Hematopoietic multipotent progenitor cell treated with erythropoietin and hydrocortisone succinate and interleukin-3 and kit ligand, for 8 days (in vitro differentiated cells): ENCODE measurements around the gene ATP11A.

Experiments used
- DNase-seq: peaks from one replicate; pipeline ENCODE4 v3.0.0-alpha.2; 2015

Gene ATP11A

GRCh38 chr13:112803422-112803821 is 113.6 kb downstream of the ATP11A start:
- DNase-seq, result no peak

DNA sequence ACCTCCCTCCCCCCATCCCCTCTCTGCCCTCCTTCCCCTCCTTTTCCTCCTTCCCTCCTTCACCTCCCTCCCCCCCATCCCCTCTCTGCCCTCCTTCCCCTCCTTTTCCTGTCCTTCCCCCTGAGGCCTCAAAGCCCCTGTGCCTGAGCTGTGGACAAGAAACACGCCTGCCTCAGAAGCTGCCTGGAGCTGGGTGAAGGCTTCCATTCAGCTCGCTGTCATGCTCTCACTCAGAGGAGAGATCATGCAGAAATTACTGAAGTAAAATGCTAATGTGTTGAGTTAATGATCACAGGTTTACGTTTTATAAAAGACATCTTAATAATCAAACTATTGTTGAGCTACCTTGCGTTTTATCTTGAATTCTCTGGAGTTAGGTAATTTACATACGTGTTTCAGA is 114.5 kb downstream of the ATP11A start:
- no peak for DNase-seq

DNA sequence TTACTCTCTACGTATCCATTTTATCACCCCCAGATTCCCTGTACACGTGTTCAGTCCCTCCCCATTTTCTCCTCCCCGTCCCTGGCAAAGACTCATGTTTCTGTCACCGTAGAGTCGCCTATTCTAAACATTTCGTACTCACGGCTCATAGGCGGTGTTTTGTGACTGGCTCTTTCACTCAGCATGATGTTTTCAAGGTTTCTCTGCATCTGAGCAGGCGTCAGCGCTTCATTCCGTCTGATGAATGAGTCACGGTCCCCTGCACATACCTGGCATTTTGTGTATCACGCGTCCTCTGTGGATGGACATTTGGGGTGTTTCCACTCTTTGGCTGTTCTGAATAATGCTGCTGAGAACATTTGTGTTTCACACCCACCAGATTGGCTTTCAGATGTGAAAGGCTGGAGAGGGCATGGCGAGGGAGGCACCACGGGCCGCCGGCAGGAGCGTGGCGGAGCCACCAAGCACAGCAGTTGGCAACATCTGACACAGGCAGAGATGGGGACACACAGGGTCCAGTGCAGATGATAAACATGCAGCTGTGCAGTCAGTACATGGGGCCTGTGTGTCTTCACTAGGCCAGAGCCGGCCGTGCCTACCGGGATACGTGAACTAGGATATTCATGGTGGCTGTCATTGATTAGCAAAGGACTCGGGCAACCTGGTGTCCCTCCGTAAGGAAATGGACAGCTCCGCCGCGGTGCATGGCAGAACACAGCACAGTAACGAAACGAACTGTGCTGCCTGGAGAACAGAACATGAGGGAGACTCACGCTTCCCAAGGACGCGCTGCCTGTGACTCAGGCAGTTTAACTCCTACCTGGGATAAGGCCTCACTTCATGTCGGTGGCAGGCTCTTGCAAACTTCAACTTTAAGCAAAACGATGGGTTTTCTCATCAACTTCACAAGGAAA is 117.2 kb downstream of the ATP11A start:
- DNase-seq, result no peak

DNA sequence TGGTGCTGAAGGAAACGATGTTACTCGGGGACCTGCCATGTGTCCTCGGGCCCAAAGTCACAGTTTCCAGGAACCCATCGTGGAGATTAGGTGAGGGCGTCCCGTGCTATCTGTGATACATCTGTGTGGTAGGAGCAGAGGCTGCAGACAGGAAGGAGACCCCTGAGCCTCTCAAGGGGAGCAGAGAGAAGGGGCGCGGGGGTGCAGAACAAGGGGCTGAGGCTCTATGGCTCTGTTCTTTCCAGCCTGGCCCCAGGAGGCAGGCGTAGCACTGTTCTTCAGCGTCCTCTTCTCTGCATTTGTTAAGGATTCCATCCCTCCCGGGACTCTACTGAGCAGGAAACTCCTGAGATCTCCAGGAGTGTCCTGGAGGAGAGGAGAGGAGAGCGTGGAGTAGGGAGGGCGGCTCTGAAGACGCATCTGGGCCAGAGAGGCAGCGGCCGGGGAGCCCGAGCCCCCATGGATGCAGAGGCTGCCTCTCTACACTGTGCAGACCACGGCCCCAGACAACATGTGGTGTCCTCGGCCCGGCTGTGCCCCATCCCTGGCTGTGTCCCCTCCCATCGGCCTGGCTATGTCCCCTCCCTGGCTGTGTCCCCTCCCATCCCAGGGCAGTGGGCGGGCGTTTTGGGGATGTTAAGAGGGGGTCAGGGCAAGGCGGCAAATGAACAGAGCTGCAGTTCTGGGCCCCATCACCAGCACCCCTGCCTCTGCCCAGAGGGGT is 118.0 kb downstream of the ATP11A start:
- DNase-seq, result no peak

DNA sequence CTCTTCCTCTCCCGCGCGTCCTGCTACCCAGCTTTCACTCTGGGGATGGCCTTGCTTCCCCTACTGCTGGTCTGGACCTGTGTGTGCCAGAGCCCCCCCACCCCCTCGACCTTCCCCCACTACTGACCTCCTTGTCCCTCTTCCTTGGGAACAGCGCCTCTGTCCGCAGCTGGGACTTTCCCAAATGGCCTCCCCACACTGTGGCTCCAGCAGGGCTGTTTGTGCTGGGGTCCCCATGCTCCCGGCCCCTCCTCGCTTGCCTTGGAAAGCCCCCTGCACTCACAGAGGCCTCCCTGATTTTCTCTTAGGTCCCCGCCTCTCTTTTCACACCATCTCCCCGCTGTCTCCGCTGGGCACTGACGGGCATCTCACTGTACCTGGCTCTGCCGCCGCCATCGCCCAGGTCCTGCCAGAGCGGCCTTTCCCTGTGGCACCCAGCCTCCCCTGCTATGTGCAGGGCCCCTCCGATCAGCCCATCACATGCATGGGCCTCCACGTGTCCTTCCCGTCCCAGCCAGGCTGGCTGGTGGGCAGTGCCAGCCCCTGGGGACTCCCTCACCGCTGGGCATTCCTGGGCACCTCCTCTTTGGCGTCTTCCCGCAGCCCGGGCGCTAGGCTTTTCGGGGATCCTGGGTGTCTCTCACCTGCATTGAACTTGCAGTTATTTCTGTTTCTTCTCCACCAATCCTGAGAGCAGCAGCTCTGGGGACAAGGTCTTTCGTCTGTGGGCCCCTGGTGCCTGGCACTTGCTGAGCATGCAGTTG is 118.7 kb downstream of the ATP11A start:
- no peak for DNase-seq

GRCh38 chr13:112809332-112810315 is 119.8 kb downstream of the ATP11A start:
- DNase-seq, result no peak

GRCh38 chr13:112810608-112811007 is 120.8 kb downstream of the ATP11A start:
- no peak for DNase-seq

- no peak for DNase-seq
Observed at GRCh38 chr13:112812306-112813055, 122.6 kb downstream of the ATP11A start.

- no peak for DNase-seq
Observed at GRCh38 chr13:112813552-112813951, 123.7 kb downstream of the ATP11A start.

DNA sequence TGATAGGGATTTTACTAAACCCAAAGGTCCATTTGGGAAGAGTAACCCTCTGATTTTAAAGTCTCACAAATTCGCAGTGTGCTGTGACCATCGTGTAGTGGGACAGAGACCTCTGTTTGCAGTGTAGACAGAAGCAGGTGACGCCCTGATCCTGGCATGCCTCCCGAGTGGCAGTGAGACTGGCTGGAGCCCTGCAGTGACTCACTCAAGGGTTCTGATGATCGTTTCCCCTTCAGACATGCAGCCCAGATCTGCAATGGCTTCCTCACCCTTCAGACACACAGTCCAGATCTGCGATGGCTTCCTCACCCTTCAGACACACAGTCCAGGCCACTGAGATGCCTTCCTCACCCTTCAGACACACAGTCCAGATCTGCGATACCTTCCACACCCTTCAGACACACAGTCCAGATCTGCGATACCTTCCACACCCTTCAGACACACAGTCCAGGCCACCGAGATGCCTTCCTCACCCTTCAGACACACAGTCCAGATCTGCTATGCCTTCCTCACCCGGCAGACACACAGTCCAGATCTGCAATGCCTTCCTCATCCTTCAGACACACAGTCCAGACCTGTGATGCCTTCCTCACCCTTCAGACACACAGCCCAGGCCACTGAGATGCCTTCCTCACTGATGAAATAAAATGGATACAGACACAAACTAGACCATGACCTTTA is 125.2 kb downstream of the ATP11A start:
- DNase-seq, result no peak

GRCh38 chr13:112815871-112816270 is 126.0 kb downstream of the ATP11A start:
- no peak for DNase-seq

GRCh38 chr13:112818040-112818697 is 128.3 kb downstream of the ATP11A start:
- DNase-seq, result no peak

DNA sequence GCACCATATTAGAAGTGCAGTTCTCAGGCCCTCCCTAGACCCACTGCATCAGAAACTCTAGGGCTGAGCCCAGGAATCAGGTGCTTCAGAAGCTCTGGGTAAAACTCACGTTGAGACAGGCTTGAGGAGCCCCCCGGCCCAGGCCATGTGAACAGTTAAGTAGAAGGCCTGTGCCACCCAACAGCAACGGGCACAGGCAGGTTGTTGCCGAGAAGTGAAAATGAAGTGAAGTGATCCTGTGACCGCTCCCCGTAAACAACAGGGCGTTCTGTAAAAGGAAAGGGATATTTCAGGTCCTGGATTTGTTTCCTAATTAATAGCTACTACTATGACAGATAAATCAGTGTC is 128.8 kb downstream of the ATP11A start:
- DNase-seq, result no peak

DNA sequence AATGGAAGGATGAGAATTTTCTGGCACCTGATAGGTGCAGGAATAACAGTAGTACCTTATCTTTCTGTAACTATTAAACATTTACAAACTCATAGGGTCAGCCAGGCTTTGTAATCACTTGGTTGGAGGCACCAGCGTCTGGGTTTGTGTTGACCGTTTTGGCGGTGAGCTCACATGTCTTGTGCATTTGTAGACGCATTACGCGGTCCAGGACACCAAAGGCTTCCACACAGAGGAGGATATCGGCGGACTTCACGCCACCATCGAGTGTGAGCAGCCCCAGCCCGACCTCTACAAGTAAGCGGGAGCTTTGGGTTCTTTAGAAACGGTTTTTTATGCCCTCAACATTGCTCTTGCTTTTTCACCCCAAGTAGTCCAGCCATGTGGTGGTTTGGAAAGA is 129.3 kb downstream of the ATP11A start:
- DNase-seq, result no peak

DNA sequence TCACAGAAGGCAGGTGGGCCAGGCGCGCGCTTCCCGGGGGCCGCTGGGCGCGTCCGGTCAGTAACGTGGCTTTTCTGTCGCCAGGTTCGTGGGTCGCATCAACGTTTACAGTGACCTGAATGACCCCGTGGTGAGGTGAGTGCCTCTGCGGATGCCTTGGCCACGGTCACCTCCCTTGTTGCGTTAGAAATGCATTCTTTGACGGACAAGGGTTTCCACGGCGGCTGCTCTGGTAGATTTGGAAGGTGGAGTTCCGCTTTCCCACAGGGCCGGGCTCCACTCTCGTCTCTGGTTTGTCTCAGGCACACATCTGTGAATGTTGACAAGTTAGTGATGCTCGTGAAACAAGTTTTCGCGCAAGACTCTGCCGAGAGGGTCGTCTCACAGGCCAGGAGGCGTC is 130.0 kb downstream of the ATP11A start:
- DNase-seq, result no peak

- DNase-seq, result no peak
Observed at GRCh38 chr13:112820318-112820717, 130.5 kb downstream of the ATP11A start.

DNA sequence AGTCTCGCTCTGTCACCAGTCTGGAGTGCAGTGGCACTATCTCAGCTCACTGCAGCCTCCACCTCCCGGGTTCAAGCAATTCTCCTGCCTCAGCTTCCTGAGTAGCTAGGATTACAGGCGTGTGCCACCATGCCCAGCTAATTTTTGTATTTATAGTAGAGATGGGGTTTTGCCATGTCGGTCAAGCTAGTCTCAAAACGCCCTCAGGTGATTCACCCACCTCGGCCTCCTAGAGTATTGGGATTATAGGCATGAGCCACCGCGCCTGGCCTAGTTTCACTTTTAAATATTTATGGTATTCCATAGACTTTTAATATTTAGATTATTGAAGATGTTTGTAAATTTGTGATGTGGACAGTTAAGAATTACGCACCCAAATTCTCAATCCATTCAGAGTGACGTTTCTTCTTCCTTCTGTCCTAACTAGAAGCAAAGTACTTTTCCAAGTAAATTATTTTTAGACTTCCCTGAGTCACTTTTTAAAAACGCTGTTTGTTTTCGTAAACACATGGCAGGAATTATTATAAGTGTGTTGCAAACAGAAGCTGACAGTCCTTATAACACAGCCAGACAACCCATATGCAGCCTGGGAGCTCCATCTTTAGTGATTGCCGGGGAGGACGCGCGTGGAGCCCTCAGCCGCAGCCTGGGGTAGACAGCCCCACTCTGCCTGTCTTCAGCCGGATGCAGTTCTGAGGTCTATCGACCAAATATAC is 131.7 kb downstream of the ATP11A start:
- DNase-seq, result no peak

- DNase-seq, result no peak
Observed at GRCh38 chr13:112822851-112823250, 133.0 kb downstream of the ATP11A start.

DNA sequence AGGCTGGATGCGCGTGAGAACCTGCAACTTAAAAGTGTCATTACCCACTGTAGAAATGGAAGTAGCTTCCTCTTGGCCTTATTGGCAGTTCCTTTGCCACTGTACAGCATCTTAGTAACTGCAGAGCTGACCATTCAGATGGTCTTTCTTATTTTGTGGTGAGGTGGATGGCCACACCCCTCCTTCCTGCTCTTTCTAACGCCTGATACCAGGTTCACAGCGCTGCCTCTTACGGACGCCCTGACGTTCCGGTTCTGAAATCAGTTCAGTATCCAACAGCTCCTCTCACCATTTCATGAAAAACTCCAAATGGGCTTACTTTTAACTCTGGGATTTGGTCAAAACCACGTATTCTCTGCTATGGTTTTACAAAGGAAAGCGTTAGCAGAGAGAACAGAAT is 134.6 kb downstream of the ATP11A start:
- no peak for DNase-seq

GRCh38 chr13:112825071-112825470 is 135.2 kb downstream of the ATP11A start:
- no peak for DNase-seq
